HepG2 (cell line): Measurements from ENCODE around the gene EXTL1. TPM values are rescaled to one million over a fixed set of nuclear protein-coding genes. Genes with fewer than 3 reads are reported as not detected.
A peak's percentile ranks its signal among the peaks of the same experiment; 100 is the strongest.

ENCODE experiments used
- ATAC-seq: fragments of 200-7000 bp; cut with Tn5 transposase; 3 replicates; pipeline ENCODE4 v1.9.1; 2020; ENCODE audit warnings: mild to moderate bottlenecking, moderate library complexity
- BruUV-seq: library from RNA; stranded (reverse); fragments of 400-500 nt; replicated peaks from 2 replicates; lab custom pipeline; 2021; lab: Mats Ljungman, UMichigan
- CTCF ChIA-PET: fragments of 300-600 bp; formaldehyde crosslinking; extraction: SDS; loops from one replicate; lab custom pipeline; 2021; ENCODE audit warnings: low total read pairs, inconsistent platforms, low intra/inter-chr PET ratio; lab: Yijun Ruan, JAX
- POLR2A ChIA-PET: fragments of 350-600 bp; sonication (Branson Sonifier 250); formaldehyde crosslinking; loops from one replicate; lab custom pipeline; 2020; ENCODE audit warnings: antibody characterized with exemption, inconsistent platforms; lab: Yijun Ruan, JAX
- DNase-seq: peaks from one replicate; pipeline ENCODE4 v3.0.0-alpha.2; 2015; ENCODE audit warnings: low spot score
- FAIRE-seq: peaks from 3 replicates; lab custom pipeline; 2011; peaks lifted over from hg19 to GRCh38; lab: Jason Lieb, UNC
- H2AFZ ChIP-seq: one replicate; pipeline ENCODE4 v1.6.1; 2011; ENCODE audit warnings: low read length, inconsistent platforms
- H3K27ac ChIP-seq: fragments of 300-600 bp; 3 replicates; pipeline ENCODE4 v1.8.0; 2011; ENCODE audit warnings: mixed run types, mild to moderate bottlenecking, mixed read lengths, low read length, inconsistent platforms; ENCODE audit not compliant: insufficient read depth; ENCODE audit errors: extremely low read length
- H3K27me3 ChIP-seq, 2 experiments: fragments of 200-600 bp in 1 of 2; 2 replicates in 1 of 2; 3 replicates in 1 of 2; pipeline versions ENCODE4 v1.6.0 to v1.8.0; 2011; ENCODE audit warnings: low read length in 2 of 2, mild to moderate bottlenecking in 2 of 2, moderate library complexity in 2 of 2, inconsistent platforms in 1 of 2; ENCODE audit not compliant: insufficient read depth in 2 of 2, control insufficient read depth in 1 of 2
- H3K36me3 ChIP-seq, 2 experiments: fragments of 200-600 bp in 1 of 2; replicated peaks in 1 of 2; 2 replicates in 1 of 2; 3 replicates in 1 of 2; pipeline versions ENCODE4 v1.5.1 to v1.8.0; 2011; ENCODE audit warnings: low read length in 2 of 2, inconsistent platforms in 1 of 2; ENCODE audit not compliant: insufficient read depth in 2 of 2, control insufficient read depth in 1 of 2
- H3K4me1 ChIP-seq: 2 replicates; pipeline ENCODE4 v1.5.1; 2012; ENCODE audit warnings: low read length, inconsistent platforms; ENCODE audit not compliant: insufficient read depth
- H3K4me2 ChIP-seq: 2 replicates; pipeline ENCODE4 v1.6.0; 2011; ENCODE audit warnings: low read depth, low read length, inconsistent platforms
- H3K4me3 ChIP-seq, 3 experiments: fragments of 200-600 bp in 1 of 3; sonication (generic), shearing (Covaris generic) in 1 of 3; replicated peaks in 1 of 3; 2 replicates each; pipeline ENCODE4 v1.5.1; 2011 to 2016; ENCODE audit warnings: low read length in 3 of 3, inconsistent platforms in 2 of 3, low read depth in 2 of 3, mild to moderate bottlenecking in 2 of 3, control low read depth in 1 of 3, mixed read lengths in 1 of 3; ENCODE audit not compliant: insufficient read depth in 1 of 3
- H3K79me2 ChIP-seq: one replicate; pipeline ENCODE4 v1.6.1; 2011; ENCODE audit warnings: low read length, inconsistent platforms; ENCODE audit not compliant: insufficient read depth
- H3K9ac ChIP-seq: 2 replicates; pipeline ENCODE4 v1.6.0; 2011; ENCODE audit warnings: mild to moderate bottlenecking, low read depth, low read length, inconsistent platforms; ENCODE audit not compliant: insufficient read depth
- H3K9me3 ChIP-seq: 2 replicates; pipeline ENCODE4 v1.5.1; 2012; ENCODE audit warnings: mild to moderate bottlenecking, low read length
- H4K20me1 ChIP-seq: 2 replicates; pipeline ENCODE4 v1.6.0; 2011; ENCODE audit warnings: inconsistent platforms, mild to moderate bottlenecking, low read length, moderate library complexity; ENCODE audit not compliant: insufficient read depth
- HDAC6 ChIP-seq: fragments of 200-600 bp; sonication (generic); IDR thresholded peaks from 2 replicates; pipeline ENCODE4 v1.7.0; 2017; ENCODE audit warnings: mild to moderate bottlenecking, antibody characterized with exemption, low read length, low read depth
- MTF1 ChIP-seq: sonication (generic); formaldehyde crosslinking; IDR thresholded peaks from 2 replicates; pipeline ENCODE4 v1.5.0; 2020; ENCODE audit warnings: missing genetic modification reagents
- SMARCE1 ChIP-seq: fragments of 450-650 bp; IDR thresholded peaks from 2 replicates; pipeline ENCODE4 v1.6.1; 2017; ENCODE audit warnings: borderline replicate concordance
- ZNF777 ChIP-seq: sonication (generic); formaldehyde crosslinking; IDR thresholded peaks from 2 replicates; pipeline ENCODE4 v1.4.0; 2020; ENCODE audit warnings: missing genetic modification reagents
- WGBS: methylation state at CpG from one replicate; pipeline ENCODE4 v1.1.6; 2017; ENCODE audit warnings: low lambda C conversion rate; 5-methylcytosine and 5-hydroxymethylcytosine counted together
- in situ Hi-C: cut with HindIII; loops from 2 replicates; pipeline ENCODE4 v1.10.0; 2017; ENCODE audit warnings: low pct_unique_long_range_greater_than_20kb; ENCODE audit not compliant: extremely low pct_ligation_motif_present
- intact Hi-C: fragments of 100-400 bp; cut with micrococcal nuclease; formaldehyde crosslinking; loops from one replicate; pipeline ENCODE4 v1.10.0; 2022; ENCODE audit not compliant: unreplicated experiment
- polyA plus RNA-seq, 8 experiments: library from polyadenylated mRNA; depleted of rRNA in 3 of 8; stranded (reverse) in 7 of 8; unstranded in 1 of 8; fragments of >200 nt; fragmentation: Illumina TruSeq in 4 of 8; extraction: Trizol in 4 of 8; gene quantifications; 2 replicates each; pipeline versions ENCODE4 v1.2.1 to v1.2.3, GENCODE V29; 2011 to 2016; ENCODE audit warnings: low read depth in 4 of 8, missing spikeins in 1 of 8, mixed read lengths in 1 of 8; ENCODE audit not compliant: insufficient read depth in 1 of 8
- total RNA-seq, 5 experiments: library from RNA; depleted of rRNA; stranded (reverse); fragments of >200 nt; fragmentation: Illumina TruSeq; extraction: Trizol; gene quantifications; 2 replicates each; pipeline ENCODE4 v1.2.3, GENCODE V29; 2016; ENCODE audit warnings: low read depth in 1 of 5
- TF ChIP-seq, protein P1 (sequence below): sonication (generic); formaldehyde crosslinking; conservative IDR thresholded peaks from 2 replicates; pipeline ENCODE4 v1.8.0; 2022; ENCODE audit warnings: mild to moderate bottlenecking, moderate library complexity, missing genetic modification reagents
- TF ChIP-seq, protein P2 (sequence below): sonication (generic); formaldehyde crosslinking; IDR thresholded peaks from 2 replicates; pipeline ENCODE4 v1.4.0; 2020; ENCODE audit warnings: missing genetic modification reagents
- TF ChIP-seq, protein P3 (sequence below): sonication (generic); formaldehyde crosslinking; IDR thresholded peaks from 2 replicates; pipeline ENCODE4 v1.4.0; 2020; ENCODE audit warnings: missing genetic modification reagents

EXTL1 gene
- total and polyA plus RNA-seq, 2 of the 13 experiments (the other 11 are each of a cell fraction or from before 2014, with no cell fraction given): 0.35 to 1.0 TPM

DNA sequence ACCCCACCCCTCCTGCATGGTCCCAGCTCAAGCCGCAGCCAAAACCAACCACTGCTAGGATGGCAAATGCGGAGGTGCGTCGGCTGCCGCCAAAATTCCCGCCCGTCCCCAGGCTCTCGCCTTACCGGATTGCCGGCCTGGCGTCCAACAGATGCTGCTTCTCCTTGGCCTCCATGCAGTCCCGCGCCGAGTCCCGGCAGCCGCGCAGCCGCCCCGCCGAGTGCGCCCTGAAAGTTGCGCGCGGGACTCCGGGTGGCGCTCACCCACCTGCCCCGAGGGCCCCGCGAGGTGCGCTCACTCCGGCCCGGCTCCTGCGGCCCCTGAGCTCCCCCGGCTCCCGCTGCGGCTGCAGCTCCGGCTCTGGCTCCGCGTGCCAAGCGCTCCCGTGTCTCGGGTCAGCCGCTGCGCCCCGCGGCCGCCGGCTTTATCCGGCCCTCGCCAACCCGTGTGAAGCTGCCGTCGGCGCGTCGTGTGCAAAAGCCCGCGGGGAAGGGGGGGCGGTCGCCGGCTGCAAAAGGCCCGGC, 24.2 kb downstream of the EXTL1 start, which contains the start of gene SLC30A2:
TSS of gene SLC30A2 (minus strand) at position 397 of the 524 bp plus-strand sequence. CDS start at position 175, 222 bp downstream.
- Histone ChIP-seq H3K27me3 (peaks cover 28 to 83% of the 10 kb centered on the region in 2 experiments), H3K79me2 (no peaks in the 10 kb centered on the region), H3K4me3 (no peak within 1 kb of the TSS; a peak in 1 of 6 replicates), H2AFZ (no peak within 1 kb of the TSS), H4K20me1 (no peaks in the 10 kb centered on the region), H3K4me1 (no peaks in the 10 kb centered on the region)
- no peak for FAIRE-seq
- BruUV-seq: no TSS peak
- intact Hi-C loops: no loop called here
- no peak for TF ChIP-seq HDAC6
- peak; percentile 35; the same call in 1 of the 2 replicates for TF ChIP-seq ZNF777 (CRISPR knock-in tag)
- peak; percentile 82; the same call in 1 of the 2 replicates for TF ChIP-seq MTF1 (CRISPR knock-in tag)
- TF ChIP-seq, protein P1, sequence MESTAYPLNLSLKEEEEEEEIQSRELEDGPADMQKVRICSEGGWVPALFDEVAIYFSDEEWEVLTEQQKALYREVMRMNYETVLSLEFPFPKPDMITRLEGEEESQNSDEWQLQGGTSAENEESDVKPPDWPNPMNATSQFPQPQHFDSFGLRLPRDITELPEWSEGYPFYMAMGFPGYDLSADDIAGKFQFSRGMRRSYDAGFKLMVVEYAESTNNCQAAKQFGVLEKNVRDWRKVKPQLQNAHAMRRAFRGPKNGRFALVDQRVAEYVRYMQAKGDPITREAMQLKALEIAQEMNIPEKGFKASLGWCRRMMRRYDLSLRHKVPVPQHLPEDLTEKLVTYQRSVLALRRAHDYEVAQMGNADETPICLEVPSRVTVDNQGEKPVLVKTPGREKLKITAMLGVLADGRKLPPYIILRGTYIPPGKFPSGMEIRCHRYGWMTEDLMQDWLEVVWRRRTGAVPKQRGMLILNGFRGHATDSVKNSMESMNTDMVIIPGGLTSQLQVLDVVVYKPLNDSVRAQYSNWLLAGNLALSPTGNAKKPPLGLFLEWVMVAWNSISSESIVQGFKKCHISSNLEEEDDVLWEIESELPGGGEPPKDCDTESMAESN (CRISPR knock-in tag): 0 out of 2 replicates have a peak, but pooled peaks have one; percentile 39
- TF ChIP-seq, protein P2, sequence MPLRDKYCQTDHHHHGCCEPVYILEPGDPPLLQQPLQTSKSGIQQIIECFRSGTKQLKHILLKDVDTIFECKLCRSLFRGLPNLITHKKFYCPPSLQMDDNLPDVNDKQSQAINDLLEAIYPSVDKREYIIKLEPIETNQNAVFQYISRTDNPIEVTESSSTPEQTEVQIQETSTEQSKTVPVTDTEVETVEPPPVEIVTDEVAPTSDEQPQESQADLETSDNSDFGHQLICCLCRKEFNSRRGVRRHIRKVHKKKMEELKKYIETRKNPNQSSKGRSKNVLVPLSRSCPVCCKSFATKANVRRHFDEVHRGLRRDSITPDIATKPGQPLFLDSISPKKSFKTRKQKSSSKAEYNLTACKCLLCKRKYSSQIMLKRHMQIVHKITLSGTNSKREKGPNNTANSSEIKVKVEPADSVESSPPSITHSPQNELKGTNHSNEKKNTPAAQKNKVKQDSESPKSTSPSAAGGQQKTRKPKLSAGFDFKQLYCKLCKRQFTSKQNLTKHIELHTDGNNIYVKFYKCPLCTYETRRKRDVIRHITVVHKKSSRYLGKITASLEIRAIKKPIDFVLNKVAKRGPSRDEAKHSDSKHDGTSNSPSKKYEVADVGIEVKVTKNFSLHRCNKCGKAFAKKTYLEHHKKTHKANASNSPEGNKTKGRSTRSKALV (CRISPR knock-in tag): peak; percentile 23; the same call in 1 of the 2 replicates
- TF ChIP-seq SMARCE1: no peak
- TF ChIP-seq, protein P3, sequence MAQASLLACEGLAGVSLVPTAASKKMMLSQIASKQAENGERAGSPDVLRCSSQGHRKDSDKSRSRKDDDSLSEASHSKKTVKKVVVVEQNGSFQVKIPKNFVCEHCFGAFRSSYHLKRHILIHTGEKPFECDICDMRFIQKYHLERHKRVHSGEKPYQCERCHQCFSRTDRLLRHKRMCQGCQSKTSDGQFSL (CRISPR knock-in tag): peak; percentile 45; the same call in 1 of the 2 replicates
- TF ChIP-seq, all 625 proteins: peak for 5
- H3K27ac ChIP-seq: no peak within 1 kb of the TSS
- H3K9ac ChIP-seq: no peak within 1 kb of the TSS
- no peaks in the 10 kb centered on the region for H3K36me3 ChIP-seq
- POLR2A ChIA-PET: no interaction called here
- H3K4me2 ChIP-seq: peak within 1 kb of the TSS; percentile 23; the same call in 1 of the 2 replicates
- CTCF ChIA-PET: no interaction called here
- 0% methylated on average over 4 of the region's 62 CpGs for WGBS
- no peaks in the 10 kb centered on the region for H3K9me3 ChIP-seq
- in situ Hi-C loops: no loop called here
- ATAC-seq (peak; percentile 22), DNase-seq (no peak)
